Measurements from ENCODE around the gene HES5.

The HES5 gene

DNA sequence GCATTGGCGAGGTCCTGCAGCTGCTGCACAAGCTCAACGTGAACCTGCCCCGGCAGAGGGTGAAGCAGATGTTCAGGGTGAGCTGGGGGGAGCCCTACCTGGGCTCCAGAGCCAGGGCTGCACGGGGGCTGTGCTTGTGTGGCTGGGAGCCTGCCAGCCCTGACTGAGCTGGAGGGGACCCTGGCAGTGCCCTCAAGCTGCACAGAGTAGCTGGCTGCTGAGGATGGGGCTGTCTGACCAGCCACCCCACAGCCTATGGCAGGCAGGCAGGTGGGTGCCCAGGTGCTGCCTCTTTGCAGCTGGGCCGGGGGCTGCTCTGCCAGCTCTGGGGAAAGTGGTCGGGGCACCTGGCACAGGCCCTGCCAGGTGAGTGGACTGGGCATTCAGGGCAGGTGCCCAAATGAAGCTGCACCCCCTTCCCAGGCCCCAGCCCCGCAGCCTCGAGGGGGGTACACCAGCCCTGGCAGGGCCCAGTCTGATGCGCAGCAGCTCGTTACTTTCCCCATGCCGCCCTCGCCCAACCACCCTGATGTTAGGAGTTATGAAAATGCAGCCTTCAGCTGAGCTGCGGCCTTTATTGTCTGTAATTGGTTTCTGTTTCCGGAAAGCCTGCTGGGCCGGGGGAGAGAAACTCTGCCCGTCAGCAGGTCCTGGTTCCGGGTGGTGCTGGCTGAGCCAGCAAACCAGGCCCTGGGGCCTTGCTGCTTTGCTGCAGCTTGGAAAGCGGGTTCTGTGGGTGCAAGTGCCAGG, 49.7 kb downstream of the HES5 start:
- no peak overlapping the region for H3K4me3 ChIP-seq (ENCODE audit: insufficient read length, low read depth)
- no peak for TF ChIP-seq YY1 (IDR thresholded peaks at IDR 0.05; ENCODE audit: insufficient read depth, insufficient read length)
- TF ChIP-seq ZNF274 (IDR thresholded peaks at IDR 0.05; ENCODE audit: low read depth, low read length) = no peak
- TF ChIP-seq SUZ12 (IDR thresholded peaks at IDR 0.05; ENCODE audit: extremely low read depth, insufficient read depth, insufficient read length) = no peak
- DNase-seq (ENCODE audit: low read depth, low spot score) = no peak
- no peaks in the 10 kb centered on the region for H3K9me3 ChIP-seq (ENCODE audit: insufficient read depth, low read length)
- peaks cover 17% of the 10 kb centered on the region for H3K4me1 ChIP-seq (ENCODE audit: insufficient read depth, insufficient read length)
- peaks cover 9% of the 10 kb centered on the region for H3K27me3 ChIP-seq (ENCODE audit: insufficient read depth, insufficient read length)
- H3K36me3 ChIP-seq (ENCODE audit: insufficient read depth, insufficient read length, low read length) = no peaks in the 10 kb centered on the region
- H3K9ac ChIP-seq (ENCODE audit: insufficient read length, low read depth) = no peak overlapping the region

- no peak for DNase-seq (ENCODE audit: low read depth, low spot score)
- Histone ChIP-seq H3K27me3 (ENCODE audit: insufficient read depth, insufficient read length) (peaks cover 3% of the 10 kb centered on the region), H3K9me3 (ENCODE audit: insufficient read depth, low read length) (no peaks in the 10 kb centered on the region), H3K36me3 (ENCODE audit: insufficient read depth, insufficient read length, low read length) (no peaks in the 10 kb centered on the region), H3K4me1 (ENCODE audit: insufficient read depth, insufficient read length) (peaks cover 21% of the 10 kb centered on the region), H3K9ac (ENCODE audit: insufficient read length, low read depth) (no peak overlapping the region), H3K4me3 (ENCODE audit: insufficient read length, low read depth) (no peak overlapping the region)
- TF ChIP-seq ZNF274 (IDR thresholded peaks at IDR 0.05; ENCODE audit: low read depth, low read length) (no peak), SUZ12 (IDR thresholded peaks at IDR 0.05; ENCODE audit: extremely low read depth, insufficient read depth, insufficient read length) (no peak), YY1 (IDR thresholded peaks at IDR 0.05; ENCODE audit: insufficient read depth, insufficient read length) (no peak)
Measured at GRCh38 chr1:2479618-2480017, 50.4 kb downstream of the HES5 start.

DNA sequence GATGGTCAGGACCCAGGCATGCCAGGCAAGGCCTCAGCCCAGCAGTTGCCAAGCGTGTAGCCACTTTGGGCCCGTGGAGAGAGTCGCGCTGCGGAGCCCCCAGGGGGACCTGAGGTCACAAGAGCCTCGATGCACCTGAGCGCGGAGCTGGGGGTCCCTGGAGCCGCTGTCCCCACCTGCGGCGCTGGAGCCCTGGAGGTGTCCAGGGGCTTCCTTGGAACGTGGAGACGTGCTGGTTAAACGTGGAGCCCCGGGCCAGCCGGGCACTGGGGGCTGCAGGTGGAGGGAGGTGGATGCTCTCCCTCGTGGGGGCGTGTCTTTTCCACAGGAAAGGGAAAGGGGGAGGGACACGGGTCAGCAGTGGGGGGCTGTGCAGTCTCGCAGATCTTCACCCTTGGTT, 50.9 kb downstream of the HES5 start:
- Histone ChIP-seq H3K27me3 (ENCODE audit: insufficient read depth, insufficient read length) (peaks cover 3% of the 10 kb centered on the region), H3K4me1 (ENCODE audit: insufficient read depth, insufficient read length) (peaks cover 24% of the 10 kb centered on the region)

More for the DNA sequence above, 50.9 kb downstream of the HES5 start:
- Histone ChIP-seq H3K4me3 (ENCODE audit: insufficient read length, low read depth) (no peak overlapping the region), H3K36me3 (ENCODE audit: insufficient read depth, insufficient read length, low read length) (no peaks in the 10 kb centered on the region), H3K9ac (ENCODE audit: insufficient read length, low read depth) (no peak overlapping the region), H3K9me3 (ENCODE audit: insufficient read depth, low read length) (no peaks in the 10 kb centered on the region)
- TF ChIP-seq SUZ12 (IDR thresholded peaks at IDR 0.05; ENCODE audit: extremely low read depth, insufficient read depth, insufficient read length) (no peak), ZNF274 (IDR thresholded peaks at IDR 0.05; ENCODE audit: low read depth, low read length) (no peak), YY1 (IDR thresholded peaks at IDR 0.05; ENCODE audit: insufficient read depth, insufficient read length) (no peak)
- no peak for DNase-seq (ENCODE audit: low read depth, low spot score)

Data from NT2/D1 (cell line).